GM18511 (cell line): ENCODE results near the gene DAGLA.

ENCODE experiments used
- ATAC-seq: cut with Tn5 transposase; IDR thresholded peaks from one replicate; pipeline ENCODE4 v1.9.1; 2021; ENCODE audit warnings: mild to moderate bottlenecking, moderate library complexity; ENCODE audit not compliant: unreplicated experiment

Gene DAGLA

DNA sequence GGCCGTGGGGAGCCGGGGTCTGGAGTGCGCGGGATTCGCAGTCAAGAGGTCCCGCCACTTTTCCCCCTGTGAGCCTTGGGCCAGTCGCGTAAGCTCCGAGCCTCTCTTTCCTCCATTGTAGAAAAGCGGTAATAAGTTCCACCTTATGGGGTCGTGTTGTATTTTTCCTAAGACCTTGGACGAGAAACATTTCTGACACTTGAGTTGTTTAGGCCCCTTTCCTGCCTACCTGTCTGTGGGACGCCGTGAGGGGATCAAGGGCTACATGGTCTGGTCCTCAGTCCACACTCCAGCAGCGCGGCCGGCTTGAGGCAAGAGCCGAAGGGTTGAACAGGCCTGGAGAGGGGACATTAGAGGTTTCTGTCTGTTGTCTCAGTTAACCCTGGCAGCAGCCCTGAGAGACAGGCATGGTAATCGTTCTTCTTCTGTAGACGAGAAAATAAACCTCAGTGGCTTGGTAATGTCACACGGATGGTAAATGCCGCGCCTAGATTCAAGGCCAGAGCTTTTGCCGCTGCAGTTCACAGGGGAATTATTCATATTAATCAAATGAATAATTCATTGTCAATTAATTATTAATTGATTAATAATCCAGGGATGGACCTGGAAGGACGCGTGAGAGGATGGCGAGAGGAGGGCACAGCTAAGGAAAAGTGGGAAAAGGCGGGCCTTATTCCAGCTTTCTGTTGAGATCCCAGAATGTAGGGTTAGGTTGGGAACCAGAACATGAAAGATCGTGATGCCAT lies 113.1 kb downstream of the DAGLA start:
- peak; percentile 22 for ATAC-seq

DNA sequence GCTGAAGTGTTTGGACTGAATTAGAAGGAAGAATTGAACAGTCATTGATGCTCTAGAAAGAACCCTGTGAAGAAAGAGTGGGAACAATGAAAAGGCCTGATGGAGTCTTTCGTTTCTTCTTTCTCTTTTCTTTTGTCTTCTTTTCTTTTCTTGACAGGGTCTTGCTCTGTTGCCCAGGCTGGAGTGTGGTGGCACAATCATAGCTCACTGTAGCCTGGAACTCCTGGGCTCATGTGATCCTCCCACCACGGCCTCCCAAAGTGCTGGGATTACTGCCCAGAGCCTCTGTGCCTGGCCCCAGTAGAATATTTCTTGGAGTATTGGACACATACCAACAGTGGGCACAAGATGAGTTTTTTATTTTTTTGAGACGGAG lies 113.6 kb downstream of the DAGLA start:
- ATAC-seq: no peak

DNA sequence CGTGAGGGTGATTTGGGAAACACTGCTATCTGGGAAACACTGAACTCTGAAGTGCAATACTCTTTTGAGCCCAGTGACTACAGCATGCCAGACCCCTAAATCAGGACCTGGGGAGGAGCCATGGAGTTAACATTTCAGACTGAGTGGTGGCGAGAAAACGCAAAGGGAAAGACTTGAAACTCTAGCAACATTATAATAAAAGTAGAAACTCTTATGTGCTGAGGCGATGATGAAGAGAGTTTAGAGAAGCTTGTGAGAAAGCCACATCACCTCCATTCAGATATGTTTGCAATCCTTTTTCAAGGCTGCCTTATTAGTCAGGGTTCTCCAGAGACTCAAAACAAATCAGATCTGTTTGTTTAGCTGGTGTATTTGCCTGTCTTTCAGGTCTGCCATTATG lies 114.4 kb downstream of the DAGLA start:
- no peak for ATAC-seq

DNA sequence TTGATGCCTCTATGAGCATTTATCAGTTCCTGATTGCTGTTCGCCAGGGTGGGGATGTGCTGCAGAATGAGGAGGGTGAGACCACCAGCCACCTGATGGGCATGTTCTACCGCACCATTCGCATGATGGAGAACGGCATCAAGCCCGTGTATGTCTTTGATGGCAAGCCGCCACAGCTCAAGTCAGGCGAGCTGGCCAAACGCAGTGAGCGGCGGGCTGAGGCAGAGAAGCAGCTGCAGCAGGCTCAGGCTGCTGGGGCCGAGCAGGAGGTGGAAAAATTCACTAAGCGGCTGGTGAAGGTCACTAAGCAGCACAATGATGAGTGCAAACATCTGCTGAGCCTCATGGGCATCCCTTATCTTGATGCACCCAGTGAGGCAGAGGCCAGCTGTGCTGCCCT lies 115.3 kb downstream of the DAGLA start:
- no peak for ATAC-seq

DNA sequence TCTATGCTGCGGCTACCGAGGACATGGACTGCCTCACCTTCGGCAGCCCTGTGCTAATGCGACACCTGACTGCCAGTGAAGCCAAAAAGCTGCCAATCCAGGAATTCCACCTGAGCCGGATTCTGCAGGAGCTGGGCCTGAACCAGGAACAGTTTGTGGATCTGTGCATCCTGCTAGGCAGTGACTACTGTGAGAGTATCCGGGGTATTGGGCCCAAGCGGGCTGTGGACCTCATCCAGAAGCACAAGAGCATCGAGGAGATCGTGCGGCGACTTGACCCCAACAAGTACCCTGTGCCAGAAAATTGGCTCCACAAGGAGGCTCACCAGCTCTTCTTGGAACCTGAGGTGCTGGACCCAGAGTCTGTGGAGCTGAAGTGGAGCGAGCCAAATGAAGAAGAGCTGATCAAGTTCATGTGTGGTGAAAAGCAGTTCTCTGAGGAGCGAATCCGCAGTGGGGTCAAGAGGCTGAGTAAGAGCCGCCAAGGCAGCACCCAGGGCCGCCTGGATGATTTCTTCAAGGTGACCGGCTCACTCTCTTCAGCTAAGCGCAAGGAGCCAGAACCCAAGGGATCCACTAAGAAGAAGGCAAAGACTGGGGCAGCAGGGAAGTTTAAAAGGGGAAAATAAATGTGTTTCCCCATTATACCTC lies 115.8 kb downstream of the DAGLA start:
- ATAC-seq: no peak
